Brain microvascular endothelial cell (primary cell): ENCODE results near the gene COX5A.
A peak's percentile ranks its signal among the peaks of the same experiment; 100 is the strongest.
"Not testable (repeated sequence)": the region's sequence is repeated elsewhere in the genome, so short reads cannot be mapped to it uniquely, and the experiment has no call there.

Experiments used
- DNase-seq: peaks from one replicate; pipeline ENCODE4 v3.0.0-alpha.2; 2020
- H3K27ac ChIP-seq: fragments of 250-450 bp; sonication (Bioruptor Pico); 2 replicates; pipeline ENCODE4 v1.5.1; 2020; ENCODE audit warnings: mild to moderate bottlenecking, moderate library complexity
- H3K27me3 ChIP-seq: fragments of 250-450 bp; sonication (Bioruptor Pico); replicated peaks from 2 replicates; pipeline ENCODE4 v1.5.1; 2020; ENCODE audit warnings: mild to moderate bottlenecking
- H3K36me3 ChIP-seq: fragments of 250-450 bp; sonication (Bioruptor Pico); replicated peaks from 2 replicates; pipeline ENCODE4 v1.5.1; 2020; ENCODE audit warnings: mild to moderate bottlenecking
- H3K4me3 ChIP-seq: 2 replicates; pipeline ENCODE4 v1.5.1; 2011; ENCODE audit warnings: low read depth, mild to moderate bottlenecking, control low read depth, low read length, moderate library complexity
- CTCF ChIP-seq: IDR thresholded peaks from 2 replicates; pipeline ENCODE4 v1.5.1; 2011; ENCODE audit warnings: low read depth, mild to moderate bottlenecking, moderate library complexity, low read length, control low read depth, inconsistent platforms; ENCODE audit errors: missing control alignments
- in situ Hi-C: cut with HindIII; loops from 2 replicates; pipeline ENCODE4 v1.10.0; 2017; ENCODE audit warnings: low sequenced_read_pairs, low pct_ligation_motif_present

The COX5A gene

DNA sequence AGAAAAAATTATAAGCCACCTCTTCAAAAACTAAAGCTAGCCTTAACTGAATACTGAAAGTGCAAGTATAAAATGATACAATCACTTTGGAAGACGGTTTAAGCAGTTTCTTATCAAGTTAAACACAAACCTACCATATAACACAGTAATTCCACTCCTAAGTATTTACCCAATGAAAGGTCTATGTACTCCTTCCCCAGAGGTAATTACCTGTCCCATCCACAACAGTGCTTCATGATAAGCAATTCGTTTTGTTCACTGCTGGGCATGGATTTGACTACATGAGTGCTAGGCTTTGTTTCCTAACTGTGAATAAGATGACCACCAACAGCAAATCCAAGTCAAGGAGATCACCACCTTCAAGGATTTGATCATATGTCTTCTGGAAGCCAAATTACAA, 4.3 kb downstream of the COX5A start:
- no peaks in the 10 kb centered on the region for H3K27me3 ChIP-seq
- DNase-seq = no peak
- in situ Hi-C loops = no loop called here
- TF ChIP-seq CTCF = no peak
- H3K36me3 ChIP-seq = peaks cover 15% of the 10 kb centered on the region
- no peak overlapping the region for H3K4me3 ChIP-seq
- H3K27ac ChIP-seq = no peak overlapping the region

GRCh38 chr15:74928771-74929198, 9.1 kb downstream of the COX5A start:
- no peak for DNase-seq
- TF ChIP-seq CTCF = no peak
- no peak overlapping the region for H3K27ac ChIP-seq
- peaks cover 43% of the 10 kb centered on the region for H3K36me3 ChIP-seq
- H3K4me3 ChIP-seq = no peak overlapping the region
- in situ Hi-C loops = no loop called here
- no peaks in the 10 kb centered on the region for H3K27me3 ChIP-seq

DNA sequence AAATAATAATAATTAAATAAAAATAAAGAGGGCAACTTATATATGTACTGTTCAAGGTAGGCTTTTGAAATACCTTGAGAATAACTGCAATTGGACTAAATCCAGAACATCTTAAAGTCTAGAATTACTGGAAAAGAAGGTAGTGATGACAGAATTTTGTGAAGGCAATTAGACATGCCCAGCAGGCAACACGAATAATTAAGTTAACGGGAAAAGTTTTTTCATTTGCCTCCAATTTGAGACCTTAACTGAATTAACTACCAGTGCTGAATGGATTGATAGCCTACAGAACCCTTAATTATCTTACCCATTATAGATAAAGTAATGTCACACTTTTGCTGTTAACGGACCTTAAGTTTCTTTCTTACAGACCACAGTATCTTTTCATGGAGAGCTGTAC, 13.3 kb downstream of the COX5A start:
- Histone ChIP-seq H3K27me3 (no peaks in the 10 kb centered on the region), H3K36me3 (peaks cover 69% of the 10 kb centered on the region), H3K27ac (no peak overlapping the region), H3K4me3 (no peak overlapping the region)
- no peak for DNase-seq
- no peak for TF ChIP-seq CTCF
- in situ Hi-C loops = no loop called here

- in situ Hi-C loops = no loop called here
These were observed 17.4 kb downstream of the COX5A start for GRCh38 chr15:74920456-74920855.

GRCh38 chr15:74917676-74918075, 20.2 kb downstream of the COX5A start:
- in situ Hi-C loops = no loop called here
- H3K36me3 ChIP-seq = peaks cover 69% of the 10 kb centered on the region
- no peak for TF ChIP-seq CTCF

More at GRCh38 chr15:74920456-74920855, 17.4 kb downstream of the COX5A start:
- DNase-seq = peak; percentile 18
- TF ChIP-seq CTCF = no peak
- no peak overlapping the region for H3K27ac ChIP-seq
- no peak overlapping the region for H3K4me3 ChIP-seq
- no peaks in the 10 kb centered on the region for H3K27me3 ChIP-seq
- H3K36me3 ChIP-seq = peaks cover 81% of the 10 kb centered on the region

GRCh38 chr15:74913799-74914198, 24.1 kb downstream of the COX5A start:
- H3K27me3 ChIP-seq, H3K4me3 ChIP-seq, in situ Hi-C loops, DNase-seq, H3K27ac ChIP-seq: not testable (repeated sequence)
- H3K36me3 ChIP-seq = peaks cover 43% of the 10 kb centered on the region

More at GRCh38 chr15:74917676-74918075, 20.2 kb downstream of the COX5A start:
- no peak for DNase-seq
- Histone ChIP-seq H3K4me3 (no peak overlapping the region), H3K27ac (no peak overlapping the region), H3K27me3 (no peaks in the 10 kb centered on the region)
